HL-60/S4 treated with retinoic acid at 250 ng/mL for 4 days and 3 days (cell line): ENCODE results near the gene PXDN.
"Not testable (repeated sequence)": the region's sequence is repeated elsewhere in the genome, so short reads cannot be mapped to it uniquely, and the experiment has no call there.

ENCODE experiments used
- in situ Hi-C: fragments of 300-500 bp; cut with MboI; formaldehyde crosslinking; loops from 2 replicates; pipeline ENCODE4 v1.7.0; 2022; ENCODE audit warnings: low sequenced_read_pairs

The PXDN gene

GRCh38 chr2:1775511-1776035 is 31.3 kb upstream of the PXDN start:
- in situ Hi-C loops = no loop called here

DNA sequence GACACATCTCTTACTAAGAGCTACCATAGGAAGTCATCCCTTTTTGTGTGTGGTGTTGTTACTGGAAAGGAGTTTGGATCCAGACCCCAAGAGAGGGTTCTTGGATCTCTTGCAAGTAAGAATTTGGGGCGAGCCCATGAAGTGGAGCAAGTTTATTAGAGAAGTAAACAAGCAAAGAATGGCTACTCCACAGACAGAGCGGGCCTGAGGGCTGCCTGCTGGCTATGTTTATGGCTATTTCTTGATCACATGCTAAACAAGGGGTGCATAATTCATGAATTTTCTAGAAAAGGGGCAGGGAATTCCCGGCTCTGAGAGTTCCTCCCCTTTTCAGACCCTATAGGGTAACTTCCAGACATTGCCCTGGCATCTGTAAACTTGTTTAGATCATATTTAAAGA is 30.6 kb upstream of the PXDN start:
- in situ Hi-C loops = no loop called here

DNA sequence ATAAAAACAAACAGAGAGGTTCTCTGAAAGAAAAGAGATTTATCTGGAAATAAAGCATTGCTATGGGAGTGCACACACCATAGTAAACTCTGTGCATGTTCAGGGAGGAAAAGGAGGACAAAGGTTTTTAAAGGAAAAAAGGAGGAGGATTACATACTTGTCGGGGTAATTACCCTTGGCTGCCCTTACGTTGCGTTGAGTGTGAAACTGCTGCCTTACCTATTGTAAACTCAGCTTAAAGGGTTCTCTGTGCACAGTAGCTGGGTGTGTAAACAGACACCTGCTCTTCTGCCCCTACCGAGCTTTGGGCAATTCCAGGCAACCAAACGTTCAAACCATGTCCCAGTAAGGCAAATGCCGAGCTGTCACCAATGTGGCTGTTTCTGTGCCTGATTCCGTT is 29.6 kb upstream of the PXDN start:
- in situ Hi-C loops = no loop called here

- in situ Hi-C loops = no loop called here
Observed at GRCh38 chr2:1772471-1773267, 28.4 kb upstream of the PXDN start.

DNA sequence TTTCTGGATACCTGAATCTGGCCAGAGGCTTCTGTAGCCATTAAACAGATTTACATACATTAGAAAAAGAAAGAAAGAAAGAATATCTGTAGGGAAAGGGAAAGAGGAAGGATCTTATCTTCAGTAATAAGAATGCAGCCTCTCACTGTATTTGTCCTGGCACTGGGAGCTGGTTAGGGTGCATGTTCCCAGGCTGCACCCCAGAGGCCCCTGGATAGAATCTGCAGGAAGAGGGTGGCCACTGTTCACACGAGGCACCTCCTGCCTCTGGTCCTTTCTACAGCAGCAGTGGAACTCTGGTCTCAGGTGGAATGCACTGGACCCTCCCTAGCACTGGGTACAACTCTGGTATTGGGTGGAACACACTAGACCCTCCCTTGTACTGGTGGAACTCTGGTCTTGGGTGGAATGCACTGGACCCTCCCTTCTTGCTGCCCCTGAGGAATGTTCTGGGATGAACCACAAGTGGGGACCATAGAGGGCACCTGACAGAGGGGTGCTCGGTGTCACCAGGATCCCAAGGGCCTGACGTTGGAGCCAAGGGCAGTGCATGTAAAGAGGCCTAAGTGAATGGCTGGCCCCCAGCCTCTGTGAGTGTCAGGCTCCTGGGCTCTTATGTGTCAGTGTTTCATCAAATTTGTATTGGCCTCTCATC is 27.4 kb upstream of the PXDN start:
- in situ Hi-C loops = no loop called here

DNA sequence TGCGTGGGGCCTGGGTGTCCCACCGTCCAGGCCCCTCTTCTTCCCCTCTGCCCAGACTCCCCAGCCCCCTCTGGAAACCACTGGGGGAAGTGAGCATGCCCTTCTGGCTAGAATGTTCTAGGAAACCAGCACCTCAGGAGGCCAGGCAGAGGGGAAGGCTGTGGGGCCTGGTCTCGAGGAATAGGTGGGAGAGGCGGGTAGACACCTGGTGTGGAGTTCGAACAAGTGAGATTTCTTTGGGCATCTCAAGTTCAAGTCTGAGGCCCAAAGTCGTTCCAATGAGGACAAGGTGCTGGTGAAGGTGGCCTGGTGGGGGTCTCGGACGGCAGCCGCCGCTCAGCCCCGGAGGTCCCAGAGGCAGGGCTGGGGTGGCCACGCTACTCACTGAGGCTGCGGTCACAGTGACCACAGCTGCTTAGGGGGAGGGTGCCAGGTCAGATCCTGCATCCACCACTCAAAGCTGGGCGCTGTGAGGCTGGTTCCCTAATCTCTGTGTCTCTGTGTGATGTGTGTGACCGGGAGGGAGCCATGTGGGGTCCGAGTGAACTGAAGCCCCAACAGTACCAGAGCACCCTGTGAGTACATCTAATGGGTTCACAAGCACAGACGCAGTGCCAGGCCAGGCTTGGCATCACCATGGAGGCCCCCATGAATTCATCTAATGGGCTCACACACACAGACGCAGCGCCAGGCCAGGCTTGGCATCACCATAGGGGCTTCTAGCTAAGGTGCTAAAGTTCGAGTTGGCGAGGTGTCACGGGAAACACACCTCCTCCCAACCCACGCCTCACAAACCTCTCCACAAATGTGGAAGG is 26.5 kb upstream of the PXDN start:
- in situ Hi-C loops = no loop called here

DNA sequence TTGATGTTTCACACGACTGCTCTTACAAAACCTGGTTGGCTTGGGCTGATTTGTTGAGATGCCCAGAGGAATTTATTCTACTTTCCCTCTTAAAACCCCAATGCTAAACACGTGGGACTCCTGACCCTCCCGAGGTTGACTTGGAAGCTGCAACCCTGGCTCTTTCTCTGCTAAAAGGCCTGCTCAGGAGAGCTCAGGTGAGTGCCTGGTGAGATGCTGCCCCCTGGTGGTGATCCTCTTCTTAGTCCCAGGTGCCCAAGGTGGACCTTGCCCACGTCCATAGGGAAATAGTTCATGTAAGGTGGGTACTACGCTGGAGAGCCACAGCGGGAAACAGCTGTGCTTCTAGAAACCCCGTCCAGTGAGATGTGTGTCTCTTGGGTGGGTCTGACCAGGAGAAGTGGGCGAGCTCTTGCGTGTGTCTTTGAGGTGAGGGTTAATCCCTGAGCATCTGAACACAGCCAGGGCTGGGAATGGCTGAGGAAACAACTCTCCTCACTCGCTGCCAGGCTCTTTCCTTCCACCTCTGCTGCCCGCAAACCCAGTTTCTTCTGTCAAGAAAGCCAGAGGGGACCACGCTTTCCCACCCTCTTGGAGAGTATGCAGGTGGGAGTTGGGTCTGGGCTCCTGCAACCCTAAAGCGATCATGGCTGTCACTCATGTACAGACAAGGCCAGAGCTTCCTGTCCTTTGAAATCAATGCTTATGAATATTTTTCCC is 25.5 kb upstream of the PXDN start:
- in situ Hi-C loops = no loop called here

DNA sequence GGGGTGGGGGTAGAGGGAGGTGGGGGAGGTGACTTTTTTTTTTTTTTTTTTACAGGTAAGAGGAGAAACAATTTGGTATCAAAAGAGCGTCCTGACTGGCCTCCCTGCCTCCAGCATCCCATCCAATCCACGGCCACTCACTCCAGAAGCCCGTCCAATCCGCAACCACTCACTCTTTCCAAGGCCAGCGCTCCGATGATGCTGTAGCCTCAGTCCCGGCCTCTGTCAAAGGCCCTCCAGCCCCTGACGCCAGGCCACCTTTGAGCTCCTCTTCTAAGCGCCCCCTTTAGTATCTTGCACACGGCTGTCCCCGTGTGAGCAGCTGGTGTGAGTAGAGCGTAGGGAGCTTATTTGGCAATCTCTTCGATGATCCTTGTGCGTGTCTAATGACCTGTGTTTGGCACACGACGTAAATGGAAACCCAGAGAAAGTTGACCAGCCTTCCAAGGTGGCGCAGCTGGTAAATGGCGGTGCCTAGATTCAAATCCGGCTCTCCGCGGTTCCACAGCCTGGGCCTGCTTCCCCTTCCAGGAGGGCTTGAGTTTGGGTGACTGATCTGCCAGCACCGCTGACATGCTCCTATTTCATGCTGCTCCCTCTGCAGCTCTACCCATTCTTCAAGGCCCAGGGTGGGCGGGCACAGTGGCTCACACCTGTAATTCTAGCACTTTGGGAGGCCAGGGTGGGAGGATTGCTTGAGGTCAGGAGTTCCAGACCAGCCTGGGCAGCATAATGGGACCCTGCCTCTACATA is 23.8 kb upstream of the PXDN start:
- in situ Hi-C loops = no loop called here

DNA sequence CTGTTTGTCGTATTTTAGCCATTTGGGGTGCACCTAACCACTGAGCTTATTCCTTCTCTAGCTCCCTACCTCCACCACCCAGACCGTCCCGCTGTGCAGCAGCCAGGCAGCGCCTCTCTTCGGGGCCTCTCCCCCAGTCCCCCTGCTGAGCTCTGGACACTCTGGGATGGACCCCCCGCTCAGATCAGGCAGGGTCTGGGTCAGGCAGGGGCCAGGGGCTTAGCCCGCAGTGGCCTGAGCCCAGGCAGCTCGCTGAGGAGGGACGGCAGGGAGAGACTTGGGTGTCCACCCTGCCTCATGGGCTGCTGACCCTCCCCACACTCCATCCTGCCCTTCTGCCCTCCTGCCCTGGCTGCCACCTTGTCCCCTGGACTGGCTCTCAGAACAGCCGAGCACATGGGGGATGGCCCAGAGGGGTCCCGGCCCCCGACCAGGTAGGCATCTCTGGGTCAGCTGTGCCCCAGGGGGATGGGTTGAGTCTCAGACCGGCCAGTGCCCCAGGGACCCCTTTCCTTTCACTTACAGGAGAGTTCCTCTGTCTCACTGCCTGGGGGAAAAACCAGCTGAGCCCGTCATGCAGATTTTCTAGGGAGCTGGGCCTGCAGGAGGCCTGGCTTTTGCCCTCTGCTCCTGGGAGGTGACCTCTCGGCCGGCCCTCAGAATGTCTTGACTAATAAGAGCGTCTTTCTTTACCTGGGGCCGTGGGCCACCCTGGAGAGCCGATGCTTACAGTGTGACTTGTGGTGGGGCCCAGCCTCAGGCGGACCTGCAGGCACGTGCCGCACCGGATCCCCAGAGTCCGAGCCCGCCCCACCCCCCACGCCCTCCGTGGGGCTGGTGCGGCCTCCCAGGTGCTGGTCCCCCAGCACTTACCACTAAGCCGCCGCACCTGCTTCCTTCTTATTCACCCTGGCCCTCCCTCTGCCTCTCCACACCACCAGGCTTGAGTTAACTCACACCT is 22.8 kb upstream of the PXDN start:
- in situ Hi-C loops = no loop called here

- in situ Hi-C loops = no loop called here
Observed at GRCh38 chr2:1766425-1766824, 22.1 kb upstream of the PXDN start.

DNA sequence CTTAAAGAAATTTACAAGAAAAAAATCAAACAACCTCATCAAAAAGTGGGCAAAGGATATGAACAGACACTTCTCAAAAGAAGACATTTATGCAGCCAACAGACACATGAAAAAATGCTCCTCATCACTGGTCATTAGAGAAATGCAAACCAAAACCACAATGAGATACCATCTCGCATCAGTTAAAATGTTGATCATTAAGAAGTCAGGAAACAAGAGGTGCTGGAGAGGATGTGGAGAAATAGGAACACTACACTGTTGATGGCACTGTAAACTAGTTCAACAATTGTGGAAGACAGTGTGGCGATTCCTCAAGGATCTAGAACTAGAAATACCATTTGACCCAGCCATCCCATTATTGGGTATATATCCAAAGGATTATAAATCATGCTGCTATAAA is 20.9 kb upstream of the PXDN start:
- in situ Hi-C loops = not testable (repeated sequence)

DNA sequence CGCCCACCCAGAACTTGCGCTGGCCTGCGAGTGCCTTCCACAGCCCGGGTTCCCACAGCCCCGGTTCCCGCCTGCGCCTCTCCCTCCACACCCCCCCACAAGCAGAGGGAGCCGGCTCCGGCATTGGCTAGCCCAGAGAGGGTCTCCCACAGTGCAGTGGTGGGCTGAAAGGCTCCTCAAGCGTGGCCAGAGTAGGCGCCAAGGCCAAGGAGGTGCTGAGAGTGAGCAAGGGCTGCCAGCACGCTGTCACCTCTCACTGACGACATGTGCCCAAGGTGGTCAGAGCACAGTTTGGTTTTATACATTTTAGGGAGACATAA is 15.3 kb upstream of the PXDN start:
- in situ Hi-C loops = no loop called here

DNA sequence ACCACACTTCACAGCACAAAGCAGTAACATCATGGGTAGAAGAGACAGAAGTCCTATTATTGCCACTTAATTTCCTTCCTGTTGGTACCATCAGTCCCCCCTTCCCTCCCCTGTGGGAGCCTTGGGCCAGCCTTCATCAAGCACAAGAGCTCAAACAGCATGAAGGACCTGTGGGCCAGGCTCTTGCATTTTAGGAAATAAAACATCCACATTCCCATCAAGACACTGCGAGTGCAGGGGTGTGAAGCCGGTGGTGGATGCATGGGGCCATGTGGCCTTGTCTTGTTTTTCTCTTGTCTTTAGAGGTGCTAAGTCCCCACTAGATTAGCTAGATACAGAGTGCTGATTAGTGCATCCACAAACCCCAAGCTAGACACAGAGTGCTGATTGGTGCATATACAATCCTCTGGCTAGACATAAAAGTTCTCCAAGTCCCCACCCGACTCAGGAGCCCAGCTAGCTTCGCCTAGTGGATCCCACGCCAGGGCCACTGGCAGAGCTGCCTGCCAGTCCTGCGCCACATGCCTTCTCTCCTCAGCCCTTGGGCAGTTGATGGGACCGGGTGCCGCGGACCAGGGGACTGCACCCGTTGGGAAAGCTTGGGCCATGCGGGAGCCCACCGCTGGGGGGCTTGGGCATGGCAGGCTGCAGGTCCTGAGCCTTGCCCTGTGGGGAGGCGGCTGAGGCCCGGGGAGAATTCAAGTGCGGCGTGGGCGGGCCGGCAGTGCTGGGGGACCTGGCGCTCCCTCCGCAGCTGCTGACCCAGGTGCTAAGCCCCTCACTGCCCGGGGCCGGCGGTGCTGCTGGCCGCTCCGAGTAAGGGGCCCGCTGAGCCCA is 14.7 kb upstream of the PXDN start:
- in situ Hi-C loops = no loop called here

- in situ Hi-C loops = no loop called here
Observed at GRCh38 chr2:1758171-1758570, 13.9 kb upstream of the PXDN start.

GRCh38 chr2:1757567-1757966 is 13.3 kb upstream of the PXDN start:
- in situ Hi-C loops = no loop called here

GRCh38 chr2:1757146-1757545 is 12.8 kb upstream of the PXDN start:
- in situ Hi-C loops = not testable (repeated sequence)

DNA sequence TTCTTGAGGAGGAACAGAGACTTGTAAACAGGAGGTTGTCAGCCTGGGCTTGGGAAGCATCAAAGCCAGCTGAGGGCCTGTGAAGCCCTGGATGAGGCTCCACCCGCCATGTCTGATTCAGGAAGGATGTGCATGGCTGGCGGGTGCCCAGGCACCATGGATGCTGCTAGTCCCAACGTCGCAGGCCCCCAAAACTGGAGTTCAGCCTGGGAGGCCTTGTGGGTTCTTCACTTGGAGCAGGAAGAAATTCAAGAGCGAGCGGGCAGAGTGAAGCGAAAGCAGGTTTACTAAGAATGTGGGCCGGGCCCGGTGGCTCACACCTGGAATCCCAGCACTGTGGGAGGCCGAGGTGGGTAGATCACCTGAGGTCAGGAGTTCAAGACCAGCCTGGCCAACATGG is 12.1 kb upstream of the PXDN start:
- in situ Hi-C loops = no loop called here

DNA sequence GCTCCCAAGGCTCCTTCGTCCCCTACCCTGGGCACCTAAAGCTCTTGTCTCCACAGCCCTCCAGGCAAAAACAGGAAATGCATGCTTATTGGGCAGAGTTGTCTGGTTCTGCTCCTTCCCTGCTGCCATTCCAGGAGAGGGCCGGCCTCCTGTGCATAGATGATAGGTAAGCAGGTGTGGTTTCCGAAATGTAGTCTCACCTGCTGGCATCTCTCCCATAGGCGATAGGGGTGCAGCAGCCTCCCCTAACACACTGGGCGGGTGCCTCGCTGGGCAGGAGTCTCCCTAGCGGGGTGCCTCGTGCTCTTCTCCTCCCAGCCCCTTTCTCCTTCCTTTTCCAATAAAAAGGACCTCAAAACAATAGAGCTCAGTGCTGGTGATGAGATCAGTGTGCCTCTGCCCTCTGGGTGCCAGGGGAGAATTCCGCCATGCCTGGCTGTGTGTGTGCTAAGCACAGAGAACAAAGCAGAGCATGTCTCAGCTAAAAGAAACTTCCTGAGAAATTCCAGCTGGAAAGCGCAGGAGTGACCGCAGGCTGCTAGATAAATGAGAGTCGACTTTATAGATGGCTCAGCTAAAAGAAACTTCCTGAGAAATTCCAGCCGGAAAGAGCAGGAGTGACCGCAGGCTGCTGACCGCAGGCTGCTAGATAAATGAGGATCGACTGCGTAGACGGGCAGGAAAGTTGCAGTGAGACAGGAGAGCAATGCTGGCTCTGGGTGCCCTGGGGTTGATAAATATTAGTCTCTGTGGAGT is 11.3 kb upstream of the PXDN start:
- in situ Hi-C loops = no loop called here
